CD4-positive, alpha-beta T cell treated with Interleukin-15 for 4 hours (primary cell): ENCODE measurements around the gene SH3PXD2A.
"Not testable (repeated sequence)": the region's sequence is repeated elsewhere in the genome, so short reads cannot be mapped to it uniquely, and the experiment has no call there.

Experiments
- DNase-seq: peaks from one replicate; pipeline ENCODE4 v3.0.0-alpha.2; 2020; ENCODE audit warnings: low spot score

The SH3PXD2A gene

DNA sequence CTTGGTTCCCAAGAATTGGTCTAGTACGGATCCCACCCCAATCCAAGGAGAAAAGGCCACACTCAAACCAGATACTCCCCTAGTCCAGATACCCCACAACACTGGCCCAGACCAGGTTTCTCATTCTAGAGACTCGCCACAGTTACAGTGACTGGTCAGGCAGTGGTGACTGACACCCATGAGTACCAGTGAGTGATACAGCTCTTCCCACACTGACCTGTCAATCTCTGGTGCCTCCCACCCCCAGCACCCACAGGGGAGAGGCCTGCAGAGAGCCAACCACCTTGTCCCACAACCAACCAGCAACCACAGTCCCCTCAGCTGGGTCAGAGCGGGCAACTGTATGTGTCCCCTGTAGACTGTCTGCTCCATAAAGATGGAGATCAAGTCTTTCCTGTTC lies 209.1 kb downstream of the SH3PXD2A start:
- no peak for DNase-seq

DNA sequence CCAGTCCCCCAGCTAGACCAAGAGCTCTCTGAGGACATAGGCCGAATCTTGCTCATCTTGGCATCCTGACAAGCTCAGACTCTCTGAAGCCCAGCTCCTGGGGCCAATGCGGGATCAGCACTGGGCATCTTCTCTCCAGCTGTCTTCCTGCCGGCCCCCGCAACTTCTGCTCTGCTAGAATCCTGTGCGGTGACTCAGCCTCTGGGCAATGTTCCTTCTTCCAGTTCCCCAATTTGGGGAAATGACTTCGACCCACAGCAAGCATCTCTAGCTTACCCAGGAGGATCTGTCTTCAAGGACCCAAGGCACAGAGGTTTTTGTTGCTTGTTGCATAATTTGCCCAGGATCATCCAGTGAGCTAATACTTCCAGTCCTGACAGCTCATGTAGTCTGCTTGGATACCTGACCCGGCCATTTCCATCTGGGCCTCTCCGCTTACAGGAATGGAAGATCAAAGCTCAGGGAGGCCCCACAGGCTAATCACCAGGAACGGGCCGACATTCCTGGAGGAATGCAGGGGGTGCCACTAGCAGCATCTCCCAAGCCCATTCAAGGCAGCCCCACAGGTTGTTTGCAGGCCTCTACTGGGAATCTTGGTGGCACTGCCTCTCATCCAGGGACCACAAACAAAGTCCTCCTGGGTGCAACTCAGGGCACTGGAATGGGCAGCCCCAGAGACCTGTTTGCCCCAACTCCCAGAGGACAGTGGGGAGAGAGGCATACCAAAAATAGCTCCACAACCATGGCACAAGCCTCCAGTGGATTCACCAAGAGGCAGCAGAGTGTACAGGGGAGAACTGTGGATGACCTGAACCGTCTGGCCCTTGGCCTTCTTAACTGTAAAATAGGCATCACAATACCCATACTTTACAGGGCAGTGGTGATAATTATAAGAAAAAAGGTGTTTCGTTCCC lies 210.0 kb downstream of the SH3PXD2A start:
- DNase-seq = no peak

DNA sequence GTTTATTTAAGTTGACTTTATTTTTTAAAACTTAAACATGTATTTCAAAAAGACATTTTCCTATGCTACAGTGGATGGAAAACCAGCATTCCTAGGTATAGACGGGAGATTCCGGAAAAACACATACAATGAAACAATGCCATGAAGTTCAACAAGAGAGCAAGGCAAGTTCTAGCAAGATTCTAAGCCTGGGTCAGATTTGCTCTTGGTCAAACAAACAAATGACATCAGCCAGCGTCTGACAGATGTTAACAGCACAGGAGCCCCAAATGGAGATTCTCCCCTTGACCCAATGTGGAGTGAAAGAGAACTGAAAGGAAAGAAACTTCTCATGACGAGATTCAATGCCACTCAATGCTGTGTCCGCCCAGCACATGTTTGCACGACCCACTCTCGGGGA lies 212.0 kb downstream of the SH3PXD2A start:
- DNase-seq = no peak

DNA sequence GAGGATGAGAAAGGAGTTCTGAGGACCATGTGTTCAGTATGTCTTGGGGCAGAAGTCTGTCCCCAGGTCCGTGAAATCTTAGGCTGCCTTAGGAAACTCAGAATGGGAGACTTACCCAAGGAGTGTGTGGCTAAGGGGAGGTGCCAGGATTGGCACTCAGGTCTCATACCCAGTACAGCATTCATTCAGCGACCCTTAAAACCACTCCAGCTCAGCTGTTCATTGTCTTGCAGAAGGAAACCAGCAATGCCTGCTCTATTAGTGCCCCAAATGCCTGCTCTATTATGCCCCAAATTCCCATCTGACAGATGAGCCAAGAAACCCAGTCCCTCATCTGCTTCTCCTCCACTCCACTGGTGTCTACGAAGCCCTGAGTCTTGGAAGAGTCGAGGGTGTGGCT lies 214.1 kb downstream of the SH3PXD2A start:
- DNase-seq = no peak

DNA sequence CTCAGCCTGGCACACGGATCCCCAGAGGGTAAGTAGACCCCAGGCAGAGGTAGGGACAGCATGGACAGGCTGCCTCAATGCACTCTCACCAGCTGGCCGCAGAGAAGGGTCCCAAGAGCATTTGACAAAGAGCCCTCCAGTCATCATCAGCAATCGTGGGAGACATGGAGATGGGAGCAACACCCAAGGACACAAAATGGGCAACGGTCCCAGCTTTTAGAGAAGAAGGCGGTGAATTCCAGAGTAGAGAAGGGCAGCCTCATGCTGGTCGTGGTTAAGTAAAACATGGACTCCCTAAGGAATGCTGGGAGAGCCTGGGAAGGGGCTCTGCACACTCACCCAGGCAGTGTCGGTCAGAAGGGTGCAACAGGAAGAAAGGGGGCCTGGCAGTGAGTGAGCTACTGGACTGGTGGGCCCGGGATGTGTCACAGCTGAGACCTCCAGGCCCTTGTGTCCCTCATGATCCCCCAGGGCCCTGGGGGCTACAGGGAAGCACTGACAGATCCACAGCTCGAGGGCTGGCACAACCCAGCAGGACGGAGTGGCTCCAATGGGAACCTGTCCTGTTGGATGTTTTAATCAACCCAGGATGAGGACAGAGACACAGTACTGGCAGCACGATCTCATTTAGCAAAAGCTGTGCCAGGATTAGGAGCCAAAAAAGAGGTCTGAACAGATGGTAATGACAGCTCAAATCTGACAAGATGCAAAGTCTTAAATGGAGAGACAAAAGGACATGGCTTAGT lies 214.8 kb downstream of the SH3PXD2A start:
- DNase-seq = no peak

DNA sequence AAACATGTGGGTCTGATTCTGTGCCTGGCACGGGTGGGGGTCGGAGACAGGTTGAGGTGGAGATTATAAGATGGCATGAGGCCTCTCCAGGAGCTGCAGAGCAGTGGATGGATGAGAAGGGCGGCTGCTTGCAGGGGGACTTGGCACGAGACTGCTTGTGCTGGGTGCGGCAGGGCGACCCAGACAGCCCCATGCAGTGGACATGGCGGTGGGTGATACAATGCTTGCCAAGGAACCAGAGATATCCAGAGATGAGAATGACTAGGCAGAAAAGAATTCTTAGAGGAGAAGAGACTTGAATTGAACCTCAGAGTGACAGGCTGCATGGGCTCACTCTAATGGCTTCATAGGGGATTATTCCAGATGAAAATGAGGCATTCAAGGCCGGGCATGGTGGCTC lies 216.4 kb downstream of the SH3PXD2A start:
- no peak for DNase-seq

DNA sequence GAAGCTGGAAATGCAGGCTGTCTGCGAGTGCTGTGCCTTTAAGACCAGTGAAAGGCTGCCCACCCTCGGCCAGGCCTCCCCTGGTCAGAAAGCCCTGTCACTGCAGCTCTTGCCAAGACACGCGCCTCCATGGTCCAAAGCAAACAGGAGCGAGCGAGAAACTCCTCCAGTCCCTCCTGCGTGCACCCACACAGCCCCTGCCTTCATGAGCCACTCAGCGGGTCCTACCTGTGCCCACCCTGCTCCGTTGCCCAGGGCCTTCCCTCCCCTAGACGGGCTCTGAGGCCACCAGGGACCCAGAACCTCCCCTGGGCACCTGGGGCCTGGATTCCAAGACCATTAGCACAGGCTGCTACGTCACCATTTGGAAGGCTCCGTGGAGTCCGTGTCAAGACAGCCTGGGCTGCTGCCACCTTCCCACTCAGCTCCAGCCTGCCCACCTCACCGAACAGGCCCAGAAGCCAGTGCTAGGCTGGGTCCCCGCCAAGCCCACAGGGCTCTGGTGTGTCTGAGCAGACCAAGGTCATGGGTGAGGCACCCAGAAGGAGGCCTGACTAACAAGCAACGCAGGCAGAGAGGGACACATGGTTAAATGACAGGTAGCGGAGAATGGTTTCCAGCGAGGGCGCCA lies 217.3 kb downstream of the SH3PXD2A start:
- no peak for DNase-seq

DNA sequence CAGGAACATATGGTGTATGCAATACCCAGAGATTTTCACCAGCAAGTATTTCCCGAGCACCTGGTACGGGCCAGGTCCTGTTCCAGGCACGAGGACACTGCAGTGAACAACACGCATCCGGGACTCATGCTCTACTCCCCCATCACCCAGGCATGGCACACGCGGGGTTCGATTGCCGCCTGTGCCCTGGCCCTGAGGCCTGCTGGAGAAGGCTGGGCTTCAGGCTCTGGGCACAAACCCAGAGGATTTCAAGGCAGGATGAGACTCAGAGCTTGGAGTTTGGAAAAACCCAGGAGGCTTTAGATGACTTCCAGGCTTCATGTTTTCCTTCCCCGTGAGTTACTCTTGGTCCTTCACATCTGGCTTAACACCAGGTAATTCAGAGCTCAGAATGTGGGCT lies 218.4 kb downstream of the SH3PXD2A start:
- no peak for DNase-seq

DNA sequence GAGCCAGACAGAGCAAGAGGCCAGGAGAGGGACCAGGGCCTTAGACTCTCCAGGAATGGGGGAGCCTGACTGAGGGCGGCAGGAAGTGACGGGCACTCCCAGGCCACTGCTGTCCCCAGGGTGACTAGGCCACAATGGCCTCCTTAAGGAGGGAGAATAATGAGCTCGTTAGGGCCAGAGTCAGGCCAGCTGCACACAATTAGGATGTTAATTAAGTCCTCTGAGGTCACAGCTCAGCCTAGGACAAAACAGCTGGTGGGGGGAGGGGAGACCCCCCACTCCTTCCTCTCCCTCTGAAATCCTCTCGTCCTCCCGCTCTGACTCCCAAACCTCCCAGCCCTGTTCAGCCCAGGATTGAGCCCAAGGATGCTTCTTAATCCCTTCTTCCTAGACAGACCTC lies 218.9 kb downstream of the SH3PXD2A start:
- no peak for DNase-seq

DNA sequence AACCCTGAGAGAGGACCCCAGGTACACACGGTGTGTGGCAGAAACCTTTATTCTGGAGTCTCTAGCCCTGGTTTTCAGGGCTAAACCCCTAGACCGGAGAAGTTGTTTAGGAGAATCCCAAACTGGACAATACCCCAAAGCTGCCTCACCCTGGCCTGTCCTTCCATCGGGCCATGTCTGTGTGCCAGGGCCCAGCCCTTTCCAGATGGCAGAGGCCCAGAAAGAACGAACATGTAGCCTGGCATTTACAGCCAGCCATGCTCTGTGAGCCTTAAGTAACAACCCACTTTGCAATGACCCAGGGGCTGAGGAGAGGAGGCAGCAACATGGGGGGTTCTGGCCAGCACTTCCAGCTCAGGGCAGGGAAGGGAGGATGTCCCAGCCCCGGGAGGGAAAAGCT lies 219.8 kb downstream of the SH3PXD2A start:
- DNase-seq = no peak

DNA sequence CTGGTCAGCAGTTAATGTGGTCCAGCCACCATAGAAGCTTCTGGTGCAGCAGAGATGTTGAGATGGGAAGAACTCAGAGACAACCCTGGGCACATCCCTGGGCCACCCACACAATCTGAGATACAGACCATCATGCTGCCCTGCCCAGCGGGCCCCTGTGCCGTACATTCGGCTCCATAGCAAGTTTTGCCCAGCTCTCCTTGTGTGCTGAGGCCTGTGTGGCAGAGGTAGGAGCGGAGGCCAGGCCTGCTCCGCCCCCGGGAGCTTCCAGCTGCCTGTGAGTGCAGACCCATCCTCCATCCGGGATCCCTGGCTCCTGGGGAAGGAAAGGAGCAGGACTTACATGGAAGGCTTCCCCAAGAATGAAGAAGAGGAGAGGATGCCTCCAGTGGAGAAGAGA lies 221.5 kb downstream of the SH3PXD2A start:
- no peak for DNase-seq

DNA sequence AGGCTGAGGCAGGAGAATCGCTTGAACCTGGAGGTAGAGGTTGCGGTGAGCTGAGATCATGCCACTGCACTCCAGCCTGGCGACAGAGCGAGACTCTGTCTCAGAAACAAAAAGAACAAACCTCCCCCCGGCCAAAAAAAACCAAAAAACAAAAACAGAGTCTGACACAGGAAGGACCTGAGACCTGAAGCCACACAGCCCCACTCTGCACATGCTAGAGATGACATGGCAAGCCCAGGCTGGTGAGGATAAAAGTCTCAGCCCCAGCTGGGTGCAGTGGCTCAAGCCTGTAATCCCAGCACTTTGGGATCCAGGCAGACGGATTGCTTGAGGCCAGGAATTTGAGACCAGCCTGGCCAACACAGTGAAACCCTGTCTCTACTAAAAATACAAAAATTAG lies 222.5 kb downstream of the SH3PXD2A start:
- DNase-seq = not testable (repeated sequence)

DNA sequence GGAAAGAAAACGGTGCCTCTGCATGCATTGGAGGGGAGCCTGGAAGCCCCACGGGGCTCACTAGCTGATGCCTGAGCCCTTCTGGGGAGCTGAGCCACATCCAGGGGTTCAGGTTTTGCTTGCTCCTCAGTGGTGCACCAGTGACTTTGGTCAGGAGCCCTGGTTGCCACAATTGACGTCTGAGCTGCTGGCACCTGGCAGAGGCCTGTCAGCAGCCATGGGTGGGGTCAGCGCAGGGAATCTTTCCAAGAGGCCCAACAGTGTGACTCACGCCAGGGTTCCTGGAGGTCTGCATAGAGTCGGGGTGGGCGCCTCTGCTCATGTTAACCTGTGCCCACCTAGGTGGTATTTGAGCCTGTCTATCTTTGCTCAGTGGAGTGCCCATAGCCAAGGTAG lies 223.1 kb downstream of the SH3PXD2A start:
- no peak for DNase-seq

DNA sequence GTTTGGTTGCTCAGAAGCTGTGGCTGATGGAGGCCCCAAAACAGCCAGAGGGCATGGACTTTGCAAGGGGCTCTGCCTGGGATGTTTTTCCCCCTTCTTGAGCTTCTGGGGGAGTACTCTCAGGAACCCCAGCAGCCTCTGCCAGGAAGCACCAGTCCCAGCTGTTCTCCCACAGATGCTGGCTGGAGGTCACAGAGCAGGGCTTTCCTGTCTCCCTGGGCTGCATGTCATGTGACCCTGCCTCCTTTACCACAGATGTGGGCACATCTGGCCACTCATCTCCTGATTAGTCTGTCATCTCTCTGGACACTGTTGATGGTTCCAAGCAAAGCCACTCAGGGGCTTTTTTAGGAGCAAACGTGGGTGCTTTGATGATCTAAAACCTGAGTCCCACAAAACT lies 225.2 kb downstream of the SH3PXD2A start:
- DNase-seq = no peak

DNA sequence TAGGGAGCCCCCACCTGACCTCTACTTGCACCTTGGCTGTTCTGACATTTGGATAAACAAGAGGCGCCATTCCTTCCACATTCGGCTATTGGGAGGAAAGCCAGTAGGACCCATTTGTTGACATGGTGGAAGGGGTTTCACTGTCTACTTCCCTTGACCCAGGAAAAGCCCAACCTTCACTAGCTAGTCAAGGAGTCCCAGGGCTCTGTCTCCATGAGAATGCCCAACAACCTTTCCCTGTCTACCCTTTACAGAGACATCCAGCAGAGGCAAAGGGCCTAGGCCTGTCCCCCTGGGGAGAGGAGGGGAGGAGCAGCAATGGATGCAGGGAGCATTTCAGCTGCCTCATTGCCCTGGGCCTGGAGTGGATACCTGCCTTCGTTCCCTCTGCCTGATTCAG lies 225.8 kb downstream of the SH3PXD2A start:
- no peak for DNase-seq

DNA sequence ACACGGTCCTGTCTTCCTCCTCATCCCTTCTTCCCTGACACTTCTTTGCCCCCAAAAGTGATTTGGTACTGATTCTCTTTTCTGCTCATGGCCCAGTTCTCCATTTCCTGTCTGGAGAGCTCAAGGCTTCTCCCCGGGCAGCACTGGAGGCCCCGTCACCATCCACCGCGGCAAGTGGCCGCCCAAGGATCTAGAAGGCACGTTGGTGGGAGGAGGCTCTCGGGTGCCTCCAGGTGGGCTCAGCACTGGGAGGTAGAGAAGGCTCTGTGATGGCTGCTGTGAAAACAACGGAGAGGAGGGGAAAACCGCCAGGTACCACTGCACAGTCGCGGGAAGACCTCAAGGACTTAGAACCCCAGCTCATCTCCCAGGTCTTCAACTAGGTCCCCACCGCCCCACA lies 227.5 kb downstream of the SH3PXD2A start:
- no peak for DNase-seq

DNA sequence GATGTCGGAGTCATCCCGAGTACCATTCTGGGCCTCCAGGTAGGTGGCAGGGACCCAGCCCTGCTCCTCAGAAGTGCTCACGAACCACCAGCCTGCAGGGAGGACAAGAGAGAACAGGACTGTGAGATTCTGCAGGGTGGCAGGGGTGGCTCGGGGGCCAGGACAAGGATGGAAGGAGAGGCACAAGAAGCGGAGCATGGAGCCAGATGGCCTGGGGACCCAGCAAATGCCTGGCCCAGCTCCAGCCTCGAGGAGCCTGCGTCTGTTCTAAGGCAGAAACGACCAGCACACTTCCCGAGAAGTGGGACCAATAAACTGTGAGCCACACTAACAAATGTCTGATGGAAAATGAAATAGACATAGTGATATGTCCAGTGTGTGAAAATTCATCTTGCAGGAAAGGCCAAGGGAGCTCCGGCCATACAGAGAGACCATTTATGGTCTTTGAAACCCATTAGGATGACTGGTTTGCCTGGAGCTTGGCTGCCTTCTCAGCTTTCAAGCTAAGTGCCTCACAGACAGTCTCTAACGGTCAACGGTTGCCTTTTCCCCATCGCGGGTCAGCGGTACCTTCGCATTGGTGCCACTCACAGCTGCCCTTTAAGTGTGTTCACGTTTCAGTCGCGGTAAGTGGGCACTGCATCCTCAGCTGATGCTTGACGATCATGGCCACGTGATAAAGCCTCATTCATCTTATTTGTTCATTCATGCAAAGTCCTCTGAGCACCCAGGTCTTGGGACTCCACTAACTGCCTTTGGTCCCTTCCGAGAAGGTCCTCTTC lies 228.1 kb downstream of the SH3PXD2A start:
- no peak for DNase-seq

DNA sequence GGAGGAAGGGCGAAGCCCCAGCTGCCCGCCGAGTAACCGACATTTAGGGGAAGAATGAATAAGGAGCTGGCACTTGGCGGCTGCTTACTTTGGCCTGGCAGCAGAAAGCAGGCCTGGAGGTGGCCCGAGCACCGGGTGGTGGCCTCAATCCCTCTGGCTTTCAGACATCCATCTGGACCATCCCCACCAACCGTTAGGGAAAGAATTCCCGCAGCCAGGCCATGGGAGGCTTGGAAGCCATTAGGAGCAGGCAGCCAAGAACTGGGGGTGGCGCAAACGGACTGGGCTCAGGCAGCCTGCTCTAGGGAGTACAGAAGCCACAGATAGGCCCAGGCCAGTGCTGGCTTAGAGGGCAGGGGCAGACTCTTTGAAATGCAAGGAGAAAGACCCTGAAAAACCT lies 229.2 kb downstream of the SH3PXD2A start:
- no peak for DNase-seq

DNA sequence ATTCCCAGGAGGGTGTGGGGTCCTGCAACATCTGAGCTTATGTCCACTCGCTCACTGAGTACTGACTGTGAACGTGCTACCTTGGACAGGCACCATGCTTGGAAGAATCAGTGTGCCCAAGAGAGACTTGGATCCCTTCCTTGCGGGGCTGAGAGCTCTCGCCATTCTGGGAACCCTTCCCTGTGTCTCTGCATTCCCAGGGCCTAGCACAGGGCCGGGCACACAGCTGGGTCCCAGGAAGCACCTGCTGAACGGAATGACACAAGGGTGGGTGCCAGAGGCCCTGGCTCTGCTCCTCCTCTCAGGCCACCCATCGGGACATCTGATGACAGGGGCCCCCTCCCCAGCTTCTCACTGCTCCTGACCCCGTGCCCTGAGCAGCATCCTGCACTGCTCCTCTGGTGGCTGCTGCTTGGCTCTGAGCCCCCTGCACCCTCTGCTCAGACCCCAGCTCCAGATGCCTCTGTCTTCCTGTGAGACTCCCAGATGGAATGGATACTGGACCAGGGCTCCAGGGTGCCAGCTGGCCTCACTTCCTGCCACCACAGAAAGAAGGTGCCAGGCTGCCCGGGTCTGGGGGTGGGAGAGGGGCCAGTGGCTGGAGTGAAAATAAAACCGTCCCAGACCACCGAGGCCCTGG lies 232.3 kb downstream of the SH3PXD2A start:
- DNase-seq = no peak

DNA sequence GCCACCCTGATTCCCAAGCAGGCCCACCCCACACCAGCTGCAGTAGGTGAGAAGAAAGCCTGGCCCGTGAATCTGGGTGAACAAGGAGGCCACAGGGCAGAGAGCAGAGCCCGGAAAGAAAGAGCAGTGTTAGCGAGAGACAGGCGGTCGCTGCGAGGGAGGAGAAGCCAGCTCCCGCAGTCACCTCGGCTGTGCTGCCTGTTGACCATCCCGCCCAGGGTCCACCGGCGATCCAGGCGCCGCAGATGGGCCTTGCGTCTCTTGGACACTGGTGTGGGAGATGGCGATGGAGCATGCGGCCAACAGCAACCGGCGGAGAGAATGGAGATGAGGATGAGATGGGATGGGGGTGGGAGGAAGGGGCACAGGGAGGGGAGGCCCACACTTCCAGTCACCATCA lies 233.1 kb downstream of the SH3PXD2A start:
- no peak for DNase-seq

DNA sequence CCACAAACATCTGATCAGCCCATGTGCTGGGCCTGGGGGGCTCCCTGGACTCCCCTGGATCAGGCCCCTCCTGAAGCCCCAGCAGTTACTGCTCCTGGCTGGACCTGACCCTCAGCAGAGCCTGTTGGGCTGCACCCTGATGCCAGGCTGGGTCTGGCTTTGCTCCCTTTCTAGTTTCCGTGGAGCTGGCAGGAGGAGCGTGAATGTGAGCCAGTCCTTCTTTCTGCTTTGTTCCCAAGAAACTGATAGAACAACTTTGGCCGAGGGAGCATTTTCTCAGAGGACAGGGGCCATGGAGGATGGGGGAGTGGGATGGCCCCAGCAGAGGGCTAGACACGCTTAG lies 233.6 kb downstream of the SH3PXD2A start:
- no peak for DNase-seq
